Measurements from ENCODE around the gene ZNF385A.

DNA sequence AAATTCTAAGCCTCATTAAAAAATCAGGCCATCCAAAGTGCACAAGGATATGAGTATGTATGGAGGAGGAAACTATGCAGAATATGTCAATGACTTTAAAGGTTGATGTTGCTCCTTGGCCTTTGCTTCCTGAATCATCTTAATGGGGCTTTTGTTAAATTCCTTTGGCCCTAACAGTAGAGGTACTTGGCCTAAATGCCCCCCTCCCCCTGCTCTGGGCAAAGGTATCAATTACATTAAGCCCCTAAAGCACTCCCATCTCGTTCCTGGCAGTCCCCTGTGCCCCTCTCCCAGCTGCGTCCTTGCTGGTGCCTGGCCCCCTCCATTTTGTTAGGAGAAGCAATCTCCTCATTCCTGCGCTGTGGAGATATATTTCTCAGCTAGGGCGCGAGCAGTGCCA lies 54.8 kb downstream of the ZNF385A start:
- TF ChIP-seq, protein P1, sequence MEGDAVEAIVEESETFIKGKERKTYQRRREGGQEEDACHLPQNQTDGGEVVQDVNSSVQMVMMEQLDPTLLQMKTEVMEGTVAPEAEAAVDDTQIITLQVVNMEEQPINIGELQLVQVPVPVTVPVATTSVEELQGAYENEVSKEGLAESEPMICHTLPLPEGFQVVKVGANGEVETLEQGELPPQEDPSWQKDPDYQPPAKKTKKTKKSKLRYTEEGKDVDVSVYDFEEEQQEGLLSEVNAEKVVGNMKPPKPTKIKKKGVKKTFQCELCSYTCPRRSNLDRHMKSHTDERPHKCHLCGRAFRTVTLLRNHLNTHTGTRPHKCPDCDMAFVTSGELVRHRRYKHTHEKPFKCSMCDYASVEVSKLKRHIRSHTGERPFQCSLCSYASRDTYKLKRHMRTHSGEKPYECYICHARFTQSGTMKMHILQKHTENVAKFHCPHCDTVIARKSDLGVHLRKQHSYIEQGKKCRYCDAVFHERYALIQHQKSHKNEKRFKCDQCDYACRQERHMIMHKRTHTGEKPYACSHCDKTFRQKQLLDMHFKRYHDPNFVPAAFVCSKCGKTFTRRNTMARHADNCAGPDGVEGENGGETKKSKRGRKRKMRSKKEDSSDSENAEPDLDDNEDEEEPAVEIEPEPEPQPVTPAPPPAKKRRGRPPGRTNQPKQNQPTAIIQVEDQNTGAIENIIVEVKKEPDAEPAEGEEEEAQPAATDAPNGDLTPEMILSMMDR (conservative IDR thresholded peaks at IDR 0.05; ENCODE audit: low read depth in 2 of 2), result no peak
- TF ChIP-seq, protein P2, sequence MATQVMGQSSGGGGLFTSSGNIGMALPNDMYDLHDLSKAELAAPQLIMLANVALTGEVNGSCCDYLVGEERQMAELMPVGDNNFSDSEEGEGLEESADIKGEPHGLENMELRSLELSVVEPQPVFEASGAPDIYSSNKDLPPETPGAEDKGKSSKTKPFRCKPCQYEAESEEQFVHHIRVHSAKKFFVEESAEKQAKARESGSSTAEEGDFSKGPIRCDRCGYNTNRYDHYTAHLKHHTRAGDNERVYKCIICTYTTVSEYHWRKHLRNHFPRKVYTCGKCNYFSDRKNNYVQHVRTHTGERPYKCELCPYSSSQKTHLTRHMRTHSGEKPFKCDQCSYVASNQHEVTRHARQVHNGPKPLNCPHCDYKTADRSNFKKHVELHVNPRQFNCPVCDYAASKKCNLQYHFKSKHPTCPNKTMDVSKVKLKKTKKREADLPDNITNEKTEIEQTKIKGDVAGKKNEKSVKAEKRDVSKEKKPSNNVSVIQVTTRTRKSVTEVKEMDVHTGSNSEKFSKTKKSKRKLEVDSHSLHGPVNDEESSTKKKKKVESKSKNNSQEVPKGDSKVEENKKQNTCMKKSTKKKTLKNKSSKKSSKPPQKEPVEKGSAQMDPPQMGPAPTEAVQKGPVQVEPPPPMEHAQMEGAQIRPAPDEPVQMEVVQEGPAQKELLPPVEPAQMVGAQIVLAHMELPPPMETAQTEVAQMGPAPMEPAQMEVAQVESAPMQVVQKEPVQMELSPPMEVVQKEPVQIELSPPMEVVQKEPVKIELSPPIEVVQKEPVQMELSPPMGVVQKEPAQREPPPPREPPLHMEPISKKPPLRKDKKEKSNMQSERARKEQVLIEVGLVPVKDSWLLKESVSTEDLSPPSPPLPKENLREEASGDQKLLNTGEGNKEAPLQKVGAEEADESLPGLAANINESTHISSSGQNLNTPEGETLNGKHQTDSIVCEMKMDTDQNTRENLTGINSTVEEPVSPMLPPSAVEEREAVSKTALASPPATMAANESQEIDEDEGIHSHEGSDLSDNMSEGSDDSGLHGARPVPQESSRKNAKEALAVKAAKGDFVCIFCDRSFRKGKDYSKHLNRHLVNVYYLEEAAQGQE (IDR thresholded peaks at IDR 0.05; ENCODE audit: unreplicated experiment), result no peak
- TF ChIP-seq CREB1 (CRISPR knock-in tag; IDR thresholded peaks at IDR 0.05; ENCODE audit: low read depth) (no peak), EZH2phosphoT487 (IDR thresholded peaks at IDR 0.05; ENCODE audit: unreplicated experiment) (no peak), EZH2 (IDR thresholded peaks at IDR 0.05; ENCODE audit: low read depth, unreplicated experiment) (no peak), POLR2AphosphoS5 (IDR thresholded peaks at IDR 0.05; ENCODE audit: low read depth) (no peak), JUNB (IDR thresholded peaks at IDR 0.05; ENCODE audit: unreplicated experiment) (no peak), STAT1 (IDR thresholded peaks at IDR 0.05; ENCODE audit: unreplicated experiment) (no peak), ZNF114 (CRISPR knock-in tag; IDR thresholded peaks at IDR 0.05) (no peak)
- TF ChIP-seq, protein P3, sequence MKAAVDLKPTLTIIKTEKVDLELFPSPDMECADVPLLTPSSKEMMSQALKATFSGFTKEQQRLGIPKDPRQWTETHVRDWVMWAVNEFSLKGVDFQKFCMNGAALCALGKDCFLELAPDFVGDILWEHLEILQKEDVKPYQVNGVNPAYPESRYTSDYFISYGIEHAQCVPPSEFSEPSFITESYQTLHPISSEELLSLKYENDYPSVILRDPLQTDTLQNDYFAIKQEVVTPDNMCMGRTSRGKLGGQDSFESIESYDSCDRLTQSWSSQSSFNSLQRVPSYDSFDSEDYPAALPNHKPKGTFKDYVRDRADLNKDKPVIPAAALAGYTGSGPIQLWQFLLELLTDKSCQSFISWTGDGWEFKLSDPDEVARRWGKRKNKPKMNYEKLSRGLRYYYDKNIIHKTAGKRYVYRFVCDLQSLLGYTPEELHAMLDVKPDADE (IDR thresholded peaks at IDR 0.05), result no peak
